AG10803 (cell line): ENCODE measurements around the gene BAD.

Experiments
- DNase-seq: peaks from one replicate; pipeline ENCODE4 v3.0.0; 2010; ENCODE audit warnings: low read depth
- H3K4me3 ChIP-seq: 2 replicates; pipeline ENCODE4 v1.5.1; 2011; ENCODE audit warnings: mild to moderate bottlenecking, low read length, control low read depth
- CTCF ChIP-seq: conservative IDR thresholded peaks from 2 replicates; pipeline ENCODE4 v1.5.1; 2011; ENCODE audit warnings: mild to moderate bottlenecking, low read length, control low read depth, inconsistent platforms

Gene BAD

GRCh38 chr11:64258356-64258755 is 26.1 kb downstream of the BAD start:
- no peak for DNase-seq
- TF ChIP-seq CTCF = no peak

GRCh38 chr11:64256300-64256699 is 28.2 kb downstream of the BAD start:
- DNase-seq = no peak
- TF ChIP-seq CTCF = no peak
- H3K4me3 ChIP-seq = no peak overlapping the region

More at GRCh38 chr11:64258356-64258755, 26.1 kb downstream of the BAD start:
- no peak overlapping the region for H3K4me3 ChIP-seq

DNA sequence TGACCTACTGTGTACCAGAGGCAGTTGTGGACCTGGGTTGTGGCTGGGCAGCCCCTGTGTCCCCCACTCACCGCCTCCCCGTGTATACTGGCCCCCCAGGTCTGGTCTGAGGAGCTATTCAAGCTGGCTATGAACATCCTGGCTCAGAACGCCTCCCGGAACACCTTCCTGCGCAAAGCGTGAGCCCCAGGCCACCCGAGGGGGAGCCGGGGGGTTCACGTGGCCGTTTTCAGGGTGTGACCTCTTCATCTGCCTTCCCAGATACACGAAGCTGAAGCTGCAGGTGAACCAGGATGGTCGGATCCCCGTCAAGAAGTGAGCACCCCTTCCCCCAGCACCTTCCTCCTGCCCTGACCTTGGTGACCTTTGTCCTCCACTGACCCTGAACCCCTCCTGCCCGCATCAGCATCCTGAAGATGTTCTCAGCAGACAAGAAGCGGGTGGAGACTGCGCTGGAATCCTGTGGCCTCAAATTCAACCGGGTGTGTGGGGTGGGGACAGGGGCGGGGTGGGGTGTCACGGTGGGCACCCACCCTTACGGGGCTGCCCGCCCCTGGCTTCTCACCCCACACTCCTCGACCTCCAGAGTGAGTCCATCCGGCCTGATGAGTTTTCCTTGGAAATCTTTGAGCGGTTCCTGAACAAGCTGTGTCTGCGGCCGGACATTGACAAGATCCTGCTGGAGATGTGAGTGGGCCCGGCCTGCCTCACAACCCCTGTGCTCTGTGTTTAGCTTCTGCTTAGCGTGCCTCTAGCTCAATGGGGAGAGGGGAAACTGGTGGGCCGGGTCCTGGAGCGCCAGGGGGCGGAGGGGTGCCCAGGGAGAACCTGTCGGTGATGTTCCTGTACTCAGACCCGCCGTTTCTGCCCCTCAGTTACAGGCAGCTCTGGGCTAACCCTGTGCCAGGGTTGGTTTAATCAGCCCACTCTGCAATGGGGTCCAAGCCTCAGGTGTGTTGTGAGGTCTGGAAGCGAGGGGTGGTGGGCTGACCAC is 29.0 kb downstream of the BAD start:
- H3K4me3 ChIP-seq = no peak overlapping the region
- DNase-seq = no peak
- no peak for TF ChIP-seq CTCF

GRCh38 chr11:64254326-64254725 is 30.1 kb downstream of the BAD start:
- DNase-seq = no peak
- H3K4me3 ChIP-seq = no peak overlapping the region
- no peak for TF ChIP-seq CTCF

GRCh38 chr11:64253481-64253880 is 31.0 kb downstream of the BAD start:
- H3K4me3 ChIP-seq = no peak overlapping the region
- TF ChIP-seq CTCF = no peak
- DNase-seq = peak; percentile 12

GRCh38 chr11:64253043-64253442 is 31.4 kb downstream of the BAD start:
- peak overlapping the region; percentile 78 for H3K4me3 ChIP-seq
- TF ChIP-seq CTCF = no peak
- DNase-seq = no peak
